Activated B cell treated with CpG ODN at 0.5 μM for 24 hours (primary cell): ENCODE results near the gene FXN. TPM values are rescaled to one million over a fixed set of nuclear protein-coding genes. Genes with fewer than 3 reads are reported as not detected.

Source experiments
- ATAC-seq: fragments of 200-7000 bp; cut with Tn5 transposase; one replicate; pipeline ENCODE4 v1.10.0; 2021; ENCODE audit warnings: low read depth, mild to moderate bottlenecking, moderate library complexity
- CTCF ChIA-PET: fragments of 350-600 bp; sonication (Branson Sonifier 250); formaldehyde crosslinking; loops from one replicate; lab custom pipeline; 2021; ENCODE audit warnings: antibody characterized with exemption; lab: Charles Lee
- POLR2A ChIA-PET: fragments of 350-600 bp; sonication (Branson Sonifier 250); formaldehyde crosslinking; loops from one replicate; lab custom pipeline; 2021; ENCODE audit warnings: antibody characterized with exemption; lab: Charles Lee
- DNase-seq: peaks from one replicate; pipeline ENCODE4 v3.0.0; 2022
- H3K27ac Mint-ChIP-seq: one replicate; pipeline ENCODE4 v1.8.0; 2020; ENCODE audit warnings: mixed read lengths
- H3K27me3 Mint-ChIP-seq: one replicate; pipeline ENCODE4 v1.8.0; 2021; ENCODE audit warnings: mixed read lengths
- H3K36me3 Mint-ChIP-seq: one replicate; pipeline ENCODE4 v1.8.0; 2021; ENCODE audit warnings: low read depth, mixed read lengths
- H3K4me1 Mint-ChIP-seq: one replicate; pipeline ENCODE4 v1.8.0; 2021; ENCODE audit warnings: mixed read lengths
- H3K4me3 Mint-ChIP-seq: one replicate; pipeline ENCODE4 v1.8.0; 2020; ENCODE audit warnings: mild to moderate bottlenecking, mixed read lengths
- H3K9me3 Mint-ChIP-seq: one replicate; pipeline ENCODE4 v1.8.0; 2020; ENCODE audit warnings: mixed read lengths
- CTCF ChIP-seq: fragments of 200-600 bp; IDR thresholded peaks from one replicate; pipeline ENCODE4 v1.8.0; 2022; ENCODE audit warnings: antibody characterized with exemption, mild to moderate bottlenecking
- intact Hi-C: fragments of 100-400 bp; cut with micrococcal nuclease; formaldehyde crosslinking; loops from one replicate; pipeline ENCODE4 v1.15.1; 2024
- total RNA-seq: library from RNA; stranded (reverse); gene quantifications from 2 replicates; pipeline ENCODE4 v1.2.3, GENCODE V29; 2022

Gene FXN
- total RNA-seq, 1 donor from 2014 or later = 17.7 TPM

- ChIA-PET CTCF (no interaction called here), POLR2A (no interaction called here)
- no peaks in the 10 kb centered on the region for H3K9me3 Mint-ChIP-seq
- H3K36me3 Mint-ChIP-seq = peaks cover 4% of the 10 kb centered on the region
- intact Hi-C loops = no loop called here
- H3K4me1 Mint-ChIP-seq = peaks cover 15% of the 10 kb centered on the region
- peak within 1 kb of the TSS; percentile 44 for H3K4me3 Mint-ChIP-seq
- ATAC-seq = no peak
- DNase-seq = no peak
- no peak within 1 kb of the TSS for H3K27ac Mint-ChIP-seq
- H3K27me3 Mint-ChIP-seq = no peaks in the 10 kb centered on the region
- no peak for TF ChIP-seq CTCF
Observed at GRCh38 chr9:69014013-69014412, 21.5 kb upstream of the FXN start, which contains the start of gene PRKACG. PRKACG (minus strand) TSS chr9:69014113; CDS start chr9:69014092, 21 bp downstream.

- H3K4me3 Mint-ChIP-seq = no peak overlapping the region
- ChIA-PET CTCF (no interaction called here), POLR2A (no interaction called here)
- H3K9me3 Mint-ChIP-seq = no peaks in the 10 kb centered on the region
- DNase-seq (no peak), ATAC-seq (no peak)
- H3K4me1 Mint-ChIP-seq = peaks cover 18% of the 10 kb centered on the region
- intact Hi-C loops = no loop called here
- no peak overlapping the region for H3K27ac Mint-ChIP-seq
- no peaks in the 10 kb centered on the region for H3K27me3 Mint-ChIP-seq
- TF ChIP-seq CTCF = no peak
- no peaks in the 10 kb centered on the region for H3K36me3 Mint-ChIP-seq
Observed at GRCh38 chr9:69016191-69017096, 19.1 kb upstream of the FXN start.

- ATAC-seq = no peak
- intact Hi-C loops = no loop called here
- no peak for DNase-seq
- no peaks in the 10 kb centered on the region for H3K36me3 Mint-ChIP-seq
- CTCF ChIA-PET = no interaction called here
- no peaks in the 10 kb centered on the region for H3K9me3 Mint-ChIP-seq
- no peak overlapping the region for H3K4me3 Mint-ChIP-seq
- H3K4me1 Mint-ChIP-seq = peaks cover 3% of the 10 kb centered on the region
- TF ChIP-seq CTCF = no peak
- POLR2A ChIA-PET = no interaction called here
- no peak overlapping the region for H3K27ac Mint-ChIP-seq
- no peaks in the 10 kb centered on the region for H3K27me3 Mint-ChIP-seq
Observed at GRCh38 chr9:69018737-69019136, 16.8 kb upstream of the FXN start.

GRCh38 chr9:69019808-69020207, 15.7 kb upstream of the FXN start:
- H3K4me3 Mint-ChIP-seq = no peak overlapping the region

More at GRCh38 chr9:69019808-69020207, 15.7 kb upstream of the FXN start:
- H3K9me3 Mint-ChIP-seq = no peaks in the 10 kb centered on the region
- H3K27ac Mint-ChIP-seq = no peak overlapping the region
- H3K36me3 Mint-ChIP-seq = no peaks in the 10 kb centered on the region
- ChIA-PET POLR2A (interaction anchor here (0.6 kb wide), 1 partner anchor 473 kb away, joined by 5 read pairs; no protein-coding TSS in a partner anchor), CTCF (interaction anchor here (1.3 kb wide), 1 partner anchor 20 kb away, joined by 3 read pairs; no protein-coding TSS in a partner anchor)
- no peaks in the 10 kb centered on the region for H3K27me3 Mint-ChIP-seq
- peaks cover 3% of the 10 kb centered on the region for H3K4me1 Mint-ChIP-seq
- no peak for TF ChIP-seq CTCF
- no peak for ATAC-seq
- DNase-seq = no peak
- intact Hi-C loops = no loop called here
